Measurements from ENCODE around the gene PRKG1.

PRKG1 gene

DNA sequence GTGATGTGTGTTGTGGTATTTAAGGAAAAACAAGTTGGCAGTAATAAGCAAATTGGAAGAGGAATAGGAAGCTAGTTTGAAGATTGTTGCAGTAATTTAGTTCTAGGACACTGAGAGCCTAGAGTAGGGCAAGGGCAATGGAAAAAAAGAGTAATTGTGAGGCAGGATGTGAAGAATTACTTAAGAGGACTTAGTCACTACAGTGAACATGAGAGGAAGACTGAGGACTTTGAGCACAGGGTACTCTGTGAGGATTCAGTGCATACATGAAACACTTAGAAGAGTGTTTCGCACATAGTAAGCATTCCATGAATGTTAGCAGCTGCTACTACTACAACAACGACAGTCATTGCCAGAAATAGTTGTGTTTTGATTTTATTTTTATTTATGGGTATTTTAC, 1208.9 kb downstream of the PRKG1 start:
- FAIRE-seq (no peak), DNase-seq (ENCODE audit: insufficient read length, low spot score) (no peak)
- TF ChIP-seq PAX5 (IDR thresholded peaks at IDR 0.05; ENCODE audit: insufficient read depth, low read length, severe bottlenecking) (no peak), POLR2AphosphoS5 (IDR thresholded peaks at IDR 0.05; ENCODE audit: low read depth, low read length) (no peak), POU2F2 (IDR thresholded peaks at IDR 0.05; ENCODE audit: low read depth, low read length) (no peak), SPI1 (IDR thresholded peaks at IDR 0.05; ENCODE audit: low read depth, low read length) (no peak), POLR2A (IDR thresholded peaks at IDR 0.05; ENCODE audit: low read depth, low read length) (no peak), TAF1 (IDR thresholded peaks at IDR 0.05; ENCODE audit: low read depth, low read length) (no peak)

DNA sequence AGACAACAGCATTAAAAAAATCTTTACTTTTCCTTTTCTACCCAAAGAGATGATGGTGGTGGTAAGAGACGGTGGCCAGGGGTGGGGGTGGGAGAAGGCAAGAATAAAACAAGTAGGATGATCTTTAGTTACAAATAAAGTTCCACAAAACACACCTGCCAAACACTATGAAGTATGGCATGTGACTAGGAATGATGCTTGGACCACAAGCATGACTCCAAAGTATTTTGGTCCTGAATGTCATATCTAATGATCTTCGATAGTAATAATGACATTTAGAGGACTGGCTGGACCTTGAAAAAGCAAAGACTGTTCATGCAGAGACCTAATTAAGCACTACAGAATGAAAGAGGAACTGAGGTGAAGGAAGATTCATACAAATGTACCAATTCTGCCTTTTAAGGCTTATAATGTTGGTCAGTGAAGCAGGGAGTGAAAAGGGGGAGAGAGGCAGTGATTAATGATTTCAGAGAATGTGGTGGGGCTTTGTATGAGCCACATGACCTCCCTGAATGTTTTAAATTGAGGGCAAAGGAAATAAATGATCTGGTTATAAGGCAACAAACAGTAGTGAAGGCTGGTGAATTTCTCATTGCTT, 1210.2 kb downstream of the PRKG1 start:
- FAIRE-seq: no peak
- TF ChIP-seq POLR2AphosphoS5 (IDR thresholded peaks at IDR 0.05; ENCODE audit: low read depth, low read length): no peak
- TF ChIP-seq SPI1 (IDR thresholded peaks at IDR 0.05; ENCODE audit: low read depth, low read length): peak; percentile 63
- TF ChIP-seq PAX5 (IDR thresholded peaks at IDR 0.05; ENCODE audit: insufficient read depth, low read length, severe bottlenecking): no peak

GRCh38 chr10:52287866-52288265, 1213.6 kb downstream of the PRKG1 start:
- no peak for DNase-seq (ENCODE audit: insufficient read length, low spot score)
- no peak for TF ChIP-seq PAX5 (IDR thresholded peaks at IDR 0.05; ENCODE audit: insufficient read depth, low read length, severe bottlenecking)
- no peak for TF ChIP-seq SPI1 (IDR thresholded peaks at IDR 0.05; ENCODE audit: low read depth, low read length)
- TF ChIP-seq POLR2AphosphoS5 (IDR thresholded peaks at IDR 0.05; ENCODE audit: low read depth, low read length): no peak
- TF ChIP-seq TAF1 (IDR thresholded peaks at IDR 0.05; ENCODE audit: low read depth, low read length): no peak
- no peak for FAIRE-seq

More for the DNA sequence above, 1210.2 kb downstream of the PRKG1 start:
- DNase-seq (ENCODE audit: insufficient read length, low spot score): no peak

GRCh38 chr10:52297747-52298146, 1223.5 kb downstream of the PRKG1 start:
- FAIRE-seq: no peak
- TF ChIP-seq TAF1 (IDR thresholded peaks at IDR 0.05; ENCODE audit: low read depth, low read length): no peak
- no peak for TF ChIP-seq POU2F2 (IDR thresholded peaks at IDR 0.05; ENCODE audit: low read depth, low read length)
- no peak for TF ChIP-seq POLR2A (IDR thresholded peaks at IDR 0.05; ENCODE audit: low read depth, low read length)
- TF ChIP-seq PAX5 (IDR thresholded peaks at IDR 0.05; ENCODE audit: insufficient read depth, low read length, severe bottlenecking): no peak
- no peak for TF ChIP-seq POLR2AphosphoS5 (IDR thresholded peaks at IDR 0.05; ENCODE audit: low read depth, low read length)
- TF ChIP-seq SPI1 (IDR thresholded peaks at IDR 0.05; ENCODE audit: low read depth, low read length): no peak

GRCh38 chr10:52300599-52301277, 1226.5 kb downstream of the PRKG1 start:
- DNase-seq (ENCODE audit: insufficient read length, low spot score) (no peak), FAIRE-seq (no peak)

More at GRCh38 chr10:52297747-52298146, 1223.5 kb downstream of the PRKG1 start:
- no peak for DNase-seq (ENCODE audit: insufficient read length, low spot score)

GRCh38 chr10:52308251-52309031, 1234.2 kb downstream of the PRKG1 start:
- no peak for FAIRE-seq
- no peak for TF ChIP-seq POLR2A (IDR thresholded peaks at IDR 0.05; ENCODE audit: low read depth, low read length)
- no peak for TF ChIP-seq POU2F2 (IDR thresholded peaks at IDR 0.05; ENCODE audit: low read depth, low read length)
- no peak for TF ChIP-seq PAX5 (IDR thresholded peaks at IDR 0.05; ENCODE audit: insufficient read depth, low read length, severe bottlenecking)
- TF ChIP-seq TAF1 (IDR thresholded peaks at IDR 0.05; ENCODE audit: low read depth, low read length): no peak
- TF ChIP-seq SPI1 (IDR thresholded peaks at IDR 0.05; ENCODE audit: low read depth, low read length): no peak
- no peak for TF ChIP-seq POLR2AphosphoS5 (IDR thresholded peaks at IDR 0.05; ENCODE audit: low read depth, low read length)
- DNase-seq (ENCODE audit: insufficient read length, low spot score): peak; percentile 41

More at GRCh38 chr10:52300599-52301277, 1226.5 kb downstream of the PRKG1 start:
- TF ChIP-seq PAX5 (IDR thresholded peaks at IDR 0.05; ENCODE audit: insufficient read depth, low read length, severe bottlenecking) (no peak), POLR2A (IDR thresholded peaks at IDR 0.05; ENCODE audit: low read depth, low read length) (no peak), POLR2AphosphoS5 (IDR thresholded peaks at IDR 0.05; ENCODE audit: low read depth, low read length) (no peak), SPI1 (IDR thresholded peaks at IDR 0.05; ENCODE audit: low read depth, low read length) (no peak), TAF1 (IDR thresholded peaks at IDR 0.05; ENCODE audit: low read depth, low read length) (no peak), POU2F2 (IDR thresholded peaks at IDR 0.05; ENCODE audit: low read depth, low read length) (no peak)

DNA sequence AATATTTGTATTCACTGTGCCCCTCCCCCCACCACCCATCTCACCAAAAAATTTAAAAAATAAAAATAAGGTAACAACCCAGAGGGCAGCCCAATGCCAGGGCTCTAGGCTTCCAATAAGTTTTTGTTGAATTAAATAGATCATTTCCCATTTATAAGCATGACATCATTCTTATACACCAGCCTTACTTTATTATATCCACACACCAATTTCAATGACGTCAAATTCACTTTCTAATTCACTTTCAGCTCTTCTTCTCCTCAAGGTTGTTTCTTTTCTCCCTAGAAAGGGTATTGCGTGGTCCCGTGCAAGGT, 1238.6 kb downstream of the PRKG1 start:
- no peak for DNase-seq (ENCODE audit: insufficient read length, low spot score)
- TF ChIP-seq PAX5 (IDR thresholded peaks at IDR 0.05; ENCODE audit: insufficient read depth, low read length, severe bottlenecking) (no peak), TAF1 (IDR thresholded peaks at IDR 0.05; ENCODE audit: low read depth, low read length) (no peak), SPI1 (IDR thresholded peaks at IDR 0.05; ENCODE audit: low read depth, low read length) (no peak), POLR2AphosphoS5 (IDR thresholded peaks at IDR 0.05; ENCODE audit: low read depth, low read length) (no peak), POLR2A (IDR thresholded peaks at IDR 0.05; ENCODE audit: low read depth, low read length) (no peak)
- no peak for FAIRE-seq

DNA sequence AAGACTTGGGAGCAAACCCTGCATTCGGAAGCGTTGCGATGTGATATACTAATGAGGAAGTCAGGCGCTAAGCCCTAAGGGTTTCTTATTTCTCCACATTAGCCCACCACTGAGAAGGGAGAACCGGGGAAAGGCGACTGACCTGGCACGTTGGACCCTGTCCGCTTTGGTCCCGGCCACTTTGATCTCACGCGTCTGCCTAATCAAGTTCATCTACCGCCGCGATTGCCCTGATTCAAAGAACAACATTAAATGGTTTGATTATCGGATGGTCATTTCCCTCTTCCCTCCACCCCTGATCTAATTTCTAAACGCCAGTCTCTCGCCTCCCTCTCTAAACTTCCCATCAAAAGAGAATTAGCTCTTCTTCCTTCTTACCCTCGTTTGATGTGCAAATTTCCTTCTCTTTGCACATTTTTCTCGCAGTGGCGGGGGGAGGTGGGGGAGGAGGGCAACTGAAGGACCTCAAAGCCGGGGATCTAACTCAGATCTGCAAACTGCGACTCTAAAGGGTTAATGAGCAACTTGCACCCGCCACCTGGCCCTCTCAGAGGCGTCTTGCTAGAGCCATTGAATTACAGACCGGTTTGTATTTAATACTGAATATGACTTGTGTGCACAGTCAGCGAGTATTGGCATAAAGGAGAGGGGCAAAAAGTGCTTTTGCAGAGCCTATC, 1239.1 kb downstream of the PRKG1 start:
- DNase-seq (ENCODE audit: insufficient read length, low spot score): no peak
- no peak for TF ChIP-seq POLR2A (IDR thresholded peaks at IDR 0.05; ENCODE audit: low read depth, low read length)
- 0 out of 2 replicates have a peak, but pooled peaks have one; percentile 8 for TF ChIP-seq SPI1 (IDR thresholded peaks at IDR 0.05; ENCODE audit: low read depth, low read length)
- FAIRE-seq: no peak

Data from GM12891 (cell line).